HG03439 (cell line): ENCODE measurements around the gene HHAT.
"Not testable (repeated sequence)": the region's sequence is repeated elsewhere in the genome, so short reads cannot be mapped to it uniquely, and the experiment has no call there.

Experiments used
- ATAC-seq: cut with Tn5 transposase; IDR thresholded peaks from one replicate; pipeline ENCODE4 v1.9.1; 2021; ENCODE audit warnings: mild to moderate bottlenecking, moderate library complexity; ENCODE audit not compliant: unreplicated experiment

HHAT gene

GRCh38 chr1:210385228-210385627, 56.5 kb downstream of the HHAT start:
- ATAC-seq, result no peak

DNA sequence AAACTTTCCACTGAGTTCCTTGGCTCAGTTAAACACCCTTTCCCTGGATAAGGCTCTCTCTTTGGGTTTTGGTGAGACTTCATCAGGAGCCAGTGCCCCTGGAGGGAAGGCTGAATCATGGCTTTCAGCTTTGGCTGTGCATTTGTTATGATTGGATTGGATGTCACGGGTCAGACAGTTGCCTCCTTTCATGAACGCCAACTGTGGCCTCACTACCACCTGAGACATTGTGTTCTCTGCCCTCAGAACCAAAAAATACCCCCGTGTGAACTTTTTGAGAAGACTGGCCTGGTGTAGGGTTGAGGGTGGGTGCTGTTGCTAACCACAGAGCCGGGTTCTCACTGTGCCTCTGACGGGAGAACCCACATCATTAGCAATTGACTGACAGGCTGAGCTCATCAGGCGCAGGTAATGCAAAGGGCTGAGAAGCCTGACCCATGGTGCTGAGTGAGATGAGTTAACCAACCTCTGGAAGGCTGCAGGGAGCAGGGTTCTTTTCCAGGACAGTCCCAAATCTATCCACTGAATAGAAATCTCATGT, 65.6 kb downstream of the HHAT start:
- no peak for ATAC-seq

DNA sequence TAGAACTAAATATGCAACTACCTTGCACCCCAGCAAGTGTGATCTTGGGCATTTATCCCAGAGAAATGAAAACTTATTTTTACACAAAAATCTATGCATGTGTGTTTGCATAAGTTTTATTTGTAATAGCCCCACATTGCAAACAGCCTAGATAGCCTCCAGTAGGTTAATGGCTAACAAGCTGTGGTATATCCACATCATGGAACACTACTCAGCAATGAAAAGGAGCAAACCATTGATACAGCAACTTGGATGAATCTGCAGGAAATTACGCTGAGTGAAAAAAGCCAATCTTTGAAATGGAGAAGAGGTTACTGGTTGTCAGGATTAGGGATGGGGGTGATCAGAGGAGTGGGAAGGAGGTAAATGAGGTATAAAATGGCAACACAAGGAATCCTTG, 67.8 kb downstream of the HHAT start:
- ATAC-seq, result no peak

- ATAC-seq, result no peak
These were observed 68.5 kb downstream of the HHAT start for GRCh38 chr1:210397252-210397651.

GRCh38 chr1:210397681-210398080, 69.0 kb downstream of the HHAT start:
- ATAC-seq, result no peak

GRCh38 chr1:210398466-210398865, 69.8 kb downstream of the HHAT start:
- ATAC-seq, result no peak

DNA sequence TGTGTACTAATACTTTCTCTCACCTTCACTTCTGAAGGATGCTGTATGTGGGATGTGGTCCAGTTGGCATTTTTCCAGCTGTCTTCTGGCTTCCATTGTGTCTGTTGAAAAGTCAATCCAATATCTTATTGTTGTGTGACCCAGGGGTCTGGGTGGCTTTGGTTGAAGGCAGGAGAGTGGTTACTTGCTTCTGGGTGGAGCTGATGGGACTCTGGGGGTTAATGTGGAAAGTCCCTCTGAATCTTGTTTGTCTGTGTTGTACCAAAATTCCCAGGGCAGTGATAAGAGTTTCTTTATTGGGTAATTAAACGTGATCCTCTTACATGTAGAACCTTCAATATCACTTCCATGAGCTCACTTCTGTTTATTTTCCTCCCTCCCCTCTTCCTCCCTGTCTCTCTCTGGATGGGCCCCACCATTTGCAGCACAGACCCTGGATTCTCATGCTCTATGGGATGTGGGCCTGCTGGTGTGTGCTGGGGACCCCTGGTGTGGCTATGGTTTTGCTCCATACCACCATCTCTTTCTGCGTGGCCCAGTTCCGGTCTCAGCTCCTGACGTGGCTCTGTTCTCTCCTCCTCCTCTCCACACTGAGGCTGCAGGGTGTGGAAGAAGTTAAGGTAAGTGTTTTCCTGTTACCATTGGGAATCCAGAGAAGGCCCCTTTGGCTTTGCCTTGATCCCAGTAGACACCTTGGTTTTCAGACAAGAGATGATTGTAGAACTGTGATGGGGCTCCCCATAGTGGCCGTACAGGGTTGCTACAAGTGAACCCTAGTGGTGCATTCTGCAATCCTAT, 71.5 kb downstream of the HHAT start:
- peak; percentile 89 for ATAC-seq

DNA sequence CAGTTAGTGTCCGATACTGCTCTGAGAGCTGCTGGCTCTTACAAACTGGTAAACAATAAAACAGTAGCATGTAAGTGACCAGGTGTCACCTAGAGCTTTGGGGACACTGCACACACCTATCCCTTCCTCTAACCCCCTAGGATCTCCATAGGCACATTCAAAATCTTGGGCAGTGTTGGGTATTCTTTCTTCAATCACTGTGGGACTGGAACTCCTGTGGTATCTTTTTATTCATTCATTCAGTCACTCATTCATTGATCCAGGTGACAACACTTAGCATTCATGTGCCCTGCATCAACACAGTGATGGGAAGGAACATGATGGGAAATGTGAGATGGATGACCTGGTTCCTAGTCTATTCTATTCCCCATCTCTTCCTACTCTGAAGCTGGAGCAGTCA, 73.9 kb downstream of the HHAT start:
- ATAC-seq, result no peak

- no peak for ATAC-seq
These were observed 76.6 kb downstream of the HHAT start for GRCh38 chr1:210405316-210405715.

- not testable (repeated sequence) for ATAC-seq
These were observed 77.6 kb downstream of the HHAT start for GRCh38 chr1:210406341-210406740.

DNA sequence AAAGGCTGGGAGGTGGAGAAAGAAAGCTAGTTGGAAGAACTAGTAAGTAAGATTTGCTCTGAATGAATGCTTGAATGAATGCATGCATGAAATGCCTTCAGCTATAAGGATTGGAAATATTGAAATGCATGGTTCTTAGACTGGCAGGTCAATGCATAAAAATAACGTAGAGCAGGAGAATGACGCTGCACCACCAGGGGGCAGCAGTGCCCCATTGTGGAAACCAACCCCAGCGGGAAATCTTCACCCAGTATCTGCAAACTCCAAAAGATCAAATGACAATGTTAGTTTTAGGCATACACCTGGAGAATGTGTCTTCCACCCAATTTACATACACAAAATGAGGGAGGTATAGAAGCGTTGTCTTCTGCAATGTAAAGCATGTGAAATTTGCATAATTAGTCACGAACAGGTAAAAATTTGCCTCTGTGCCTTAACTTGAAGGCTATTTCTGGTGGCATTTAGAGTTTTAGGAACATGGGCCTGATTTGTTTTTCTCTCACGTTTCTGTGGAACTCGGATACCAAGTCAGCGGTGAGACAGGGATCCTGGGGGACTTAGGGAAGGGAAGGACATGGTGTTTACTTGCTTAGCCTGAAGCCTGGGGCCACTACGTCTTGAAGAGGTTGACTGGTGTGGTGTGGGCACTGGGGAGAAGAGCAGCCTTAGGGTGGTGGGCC, 78.6 kb downstream of the HHAT start:
- ATAC-seq, result peak; percentile 79

DNA sequence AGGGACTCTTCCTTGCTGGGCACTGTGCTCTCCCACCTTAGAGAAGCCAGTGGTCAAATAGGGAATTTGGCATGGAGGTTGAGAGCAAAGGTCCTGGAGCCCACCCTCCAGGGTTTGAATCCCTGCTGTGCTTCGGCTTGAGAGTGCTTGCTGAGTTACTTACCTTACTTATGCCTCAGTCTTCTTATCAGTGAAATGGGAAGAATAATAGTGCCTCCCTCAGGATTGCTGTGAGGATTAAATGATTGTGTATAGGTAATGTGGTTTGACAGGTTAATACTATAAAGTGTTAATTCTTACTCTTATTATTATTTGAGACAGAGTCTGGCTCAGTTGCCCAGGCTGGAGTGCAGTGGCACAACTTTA, 79.2 kb downstream of the HHAT start:
- ATAC-seq, result no peak

DNA sequence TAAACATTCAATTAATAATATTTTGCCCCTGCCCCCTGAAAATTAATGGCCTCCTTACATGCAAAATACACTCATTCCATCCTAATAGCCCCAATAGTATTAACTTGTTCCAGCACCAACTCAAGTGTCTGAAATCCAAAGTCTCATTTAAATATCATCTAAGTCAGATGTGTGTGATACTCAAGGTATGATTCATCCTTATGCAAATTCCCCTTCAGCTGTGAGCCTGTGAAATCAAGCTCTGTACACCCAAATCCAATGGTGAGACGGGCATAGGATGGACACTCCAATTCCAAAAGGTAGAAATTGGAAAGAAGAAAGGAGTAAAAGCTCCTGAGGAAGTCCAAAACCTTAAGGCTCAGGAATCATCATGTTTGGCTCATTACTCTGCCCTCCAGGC, 83.5 kb downstream of the HHAT start:
- ATAC-seq, result no peak

DNA sequence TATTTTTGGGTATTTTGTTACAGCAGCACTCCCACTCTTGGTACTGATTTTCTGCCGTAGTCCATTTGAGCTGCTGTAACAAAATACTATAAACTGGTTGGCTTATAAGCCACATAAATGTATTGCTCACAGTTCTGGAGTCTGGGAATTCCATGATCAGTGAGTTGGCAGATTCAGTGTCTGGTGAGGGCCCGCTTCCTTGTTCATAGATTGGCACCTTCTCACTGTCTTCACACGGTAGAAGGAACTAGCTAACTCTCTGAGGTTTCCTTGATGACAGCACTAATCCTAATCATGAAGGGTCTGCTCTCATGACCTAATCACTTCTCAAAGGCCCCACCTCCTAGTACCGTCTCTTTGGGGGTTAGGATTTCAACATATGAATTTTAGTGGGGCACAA, 85.2 kb downstream of the HHAT start:
- no peak for ATAC-seq

- ATAC-seq, result no peak
These were observed 87.2 kb downstream of the HHAT start for GRCh38 chr1:210415846-210416448.

DNA sequence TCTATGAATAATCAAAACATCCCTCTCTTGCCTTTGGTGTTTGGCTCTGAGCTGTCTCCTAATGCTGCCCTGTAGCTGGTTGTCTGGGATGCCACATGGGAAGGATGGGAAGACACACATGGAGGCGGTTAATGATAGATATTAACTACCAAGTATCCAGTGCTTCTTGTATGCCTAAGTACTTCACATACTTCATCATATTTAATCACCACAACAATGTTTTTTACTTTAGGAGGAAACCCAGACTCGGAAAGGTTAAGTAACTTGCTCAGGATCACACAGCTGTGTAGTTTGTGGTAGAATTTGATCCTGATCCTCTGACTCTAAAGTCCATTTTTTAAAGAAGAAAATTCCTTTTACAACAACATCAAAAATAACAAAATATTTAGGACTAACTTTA, 88.0 kb downstream of the HHAT start:
- no peak for ATAC-seq

DNA sequence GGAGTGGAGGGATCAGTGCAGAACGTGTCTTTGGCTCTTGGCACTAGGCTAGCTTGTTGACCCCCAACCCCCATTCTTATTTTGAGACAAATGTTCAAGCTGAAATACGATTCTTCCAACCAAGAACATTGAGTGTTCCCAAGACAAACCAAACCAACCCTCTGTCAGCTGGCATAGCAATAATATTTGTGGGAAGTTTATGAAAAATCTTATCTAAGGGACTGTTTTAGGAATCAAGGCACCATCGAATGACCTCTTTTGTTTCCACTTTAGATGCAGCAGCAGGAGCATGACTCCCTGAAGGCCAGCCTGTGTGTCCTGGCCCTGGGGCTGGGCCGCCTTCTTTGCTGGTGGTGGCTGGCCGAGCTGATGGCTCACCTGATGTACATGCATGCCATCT, 89.2 kb downstream of the HHAT start:
- no peak for ATAC-seq

DNA sequence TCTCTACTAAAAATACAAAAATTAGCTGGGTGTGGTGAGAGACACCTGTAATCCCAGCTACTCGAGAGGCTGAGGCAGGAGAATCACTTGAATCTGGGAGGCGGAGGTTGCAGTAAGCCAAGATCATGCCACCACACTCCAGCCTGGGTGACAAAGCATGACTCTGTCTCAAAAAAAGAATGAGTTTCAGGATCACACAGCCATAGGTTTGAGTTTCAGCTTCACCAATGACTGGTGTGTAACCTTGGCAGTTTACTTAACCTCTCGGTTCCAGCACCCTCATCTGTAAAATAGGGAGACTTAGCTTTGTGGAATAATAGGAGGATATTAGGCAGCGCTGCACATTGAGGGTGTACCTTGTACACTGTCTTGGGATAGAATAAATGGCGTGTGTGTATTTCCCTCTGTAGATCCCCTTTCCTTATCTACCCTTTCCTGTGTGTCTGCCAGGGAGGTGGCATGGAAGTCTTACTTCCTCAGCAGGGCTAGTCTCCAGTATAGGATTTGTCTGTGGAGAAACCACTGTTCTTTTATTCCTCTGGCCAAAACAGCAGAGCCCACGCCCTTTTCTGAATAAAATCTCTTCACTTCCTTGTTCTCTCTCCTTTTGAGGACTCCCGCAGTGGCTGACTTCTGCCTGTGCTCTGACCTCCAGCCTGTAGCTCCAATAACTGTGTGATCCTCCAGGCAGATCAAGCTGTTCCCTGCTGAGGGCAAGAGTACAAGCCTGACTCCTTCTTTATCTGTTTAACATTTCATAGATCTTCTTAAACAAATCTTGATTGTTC, 90.4 kb downstream of the HHAT start:
- no peak for ATAC-seq

DNA sequence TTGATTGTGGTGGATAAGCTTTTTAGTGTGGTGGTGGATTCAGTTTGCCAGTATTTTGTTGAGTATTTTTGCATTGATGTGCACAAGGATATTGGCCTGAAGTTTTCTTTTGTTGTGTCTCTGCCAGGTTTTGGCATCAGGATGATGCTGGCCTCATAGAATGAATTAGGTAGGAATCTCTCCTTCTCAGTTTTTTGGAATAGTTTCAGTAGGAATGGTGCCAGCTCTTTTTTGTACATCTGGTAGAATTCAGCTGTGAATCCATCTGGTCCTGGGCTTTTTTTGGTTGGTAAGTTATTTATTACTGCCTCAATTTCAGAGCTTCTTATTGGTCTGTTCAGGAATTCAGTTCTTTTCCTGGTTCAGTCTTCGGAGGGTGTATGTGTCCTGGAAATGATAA, 98.0 kb downstream of the HHAT start:
- not testable (repeated sequence) for ATAC-seq

GRCh38 chr1:210428696-210429095, 100.0 kb downstream of the HHAT start:
- ATAC-seq, result no peak

DNA sequence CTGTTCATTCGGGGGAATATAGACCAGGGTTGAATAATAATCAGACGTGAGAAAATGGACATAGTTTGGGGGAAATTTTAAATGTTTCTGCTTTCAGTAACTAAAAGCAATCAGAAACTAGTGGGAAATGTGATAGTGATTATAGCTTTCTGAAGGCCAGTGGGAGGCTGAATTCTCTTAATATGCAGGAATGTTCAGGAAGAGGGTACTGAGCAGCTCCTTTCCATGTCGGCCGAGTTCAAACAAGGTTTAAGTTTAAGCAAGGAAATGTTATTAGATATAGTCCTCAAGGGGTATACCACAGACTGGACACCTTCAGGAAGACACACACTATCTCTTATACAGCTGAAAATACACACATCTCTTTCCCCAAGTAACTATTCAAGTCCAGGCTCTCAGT, 105.5 kb downstream of the HHAT start:
- ATAC-seq, result no peak
